GM21737 (cell line): ENCODE data around the gene MACROD2.

Experiments
- ATAC-seq: cut with Tn5 transposase; IDR thresholded peaks from one replicate; pipeline ENCODE4 v1.9.1; 2021; ENCODE audit warnings: mild to moderate bottlenecking, moderate library complexity; ENCODE audit not compliant: unreplicated experiment

Gene MACROD2

DNA sequence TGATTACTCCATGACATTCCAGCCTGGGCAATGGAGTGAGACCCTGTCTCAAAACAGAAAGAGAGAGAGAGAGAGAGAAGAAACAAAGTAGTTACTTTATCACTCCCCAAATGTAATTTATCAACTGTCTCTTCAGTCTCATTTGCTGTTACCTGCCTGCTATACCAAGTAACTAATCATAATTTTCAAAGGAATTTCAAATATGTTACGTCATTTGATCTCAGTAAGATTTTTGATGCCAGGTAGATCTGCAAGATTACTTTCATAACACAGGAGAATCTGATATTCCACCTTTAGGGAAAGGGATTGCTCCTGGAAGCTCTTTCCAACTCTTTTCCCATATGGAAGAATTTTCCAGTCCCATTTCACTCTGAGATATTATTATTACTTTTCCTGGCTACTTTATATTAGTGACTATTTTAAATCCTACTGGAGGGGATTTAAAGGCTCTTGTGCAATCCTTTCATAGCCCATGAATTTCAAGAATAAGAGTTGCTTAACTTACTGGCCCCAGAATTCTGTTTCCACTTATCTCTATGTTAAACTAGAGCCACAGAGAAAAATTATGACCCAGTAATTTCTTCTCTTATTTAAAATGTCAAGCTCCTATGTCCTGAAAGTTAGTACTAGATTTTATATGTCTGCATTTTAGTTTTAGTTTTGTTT lies 732.3 kb downstream of the MACROD2 start:
- no peak for ATAC-seq

DNA sequence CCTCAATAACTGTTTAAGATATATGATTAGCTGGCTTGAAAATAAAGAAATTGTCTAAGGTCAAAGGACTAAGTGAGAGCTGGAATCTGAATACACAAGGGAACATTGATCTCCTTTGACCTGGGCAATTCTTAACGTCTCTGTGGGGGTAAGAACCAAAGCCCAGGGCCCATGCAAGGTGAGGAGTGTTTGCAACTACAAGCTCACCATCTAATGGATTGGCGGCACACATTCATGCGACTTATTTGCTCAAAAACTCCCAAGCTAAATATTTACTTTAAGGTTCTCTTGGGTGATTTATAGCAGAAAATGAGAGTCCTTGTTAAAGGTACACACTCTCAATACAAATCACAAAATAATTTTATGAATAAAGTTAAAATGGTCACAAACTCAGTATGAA lies 734.1 kb downstream of the MACROD2 start:
- ATAC-seq, result no peak

DNA sequence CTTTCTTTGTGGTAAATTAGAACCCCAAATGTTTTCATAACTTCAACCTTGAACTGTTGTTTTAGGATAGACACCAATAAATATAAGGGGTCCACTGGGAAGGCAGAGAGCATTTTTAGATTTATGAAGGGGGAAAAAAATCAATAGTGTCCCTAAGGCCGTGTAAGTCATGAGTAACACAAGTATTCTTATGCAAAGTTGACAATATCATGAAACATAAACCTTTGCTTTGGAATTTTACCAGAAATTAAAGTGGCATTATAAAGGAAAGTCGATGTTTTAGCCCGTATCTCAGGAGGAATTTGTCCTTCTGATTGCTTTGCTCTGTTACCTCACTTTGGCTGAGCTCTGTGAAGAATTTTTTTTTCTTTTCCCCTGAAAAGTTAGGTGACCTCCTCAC lies 737.0 kb downstream of the MACROD2 start:
- no peak for ATAC-seq

DNA sequence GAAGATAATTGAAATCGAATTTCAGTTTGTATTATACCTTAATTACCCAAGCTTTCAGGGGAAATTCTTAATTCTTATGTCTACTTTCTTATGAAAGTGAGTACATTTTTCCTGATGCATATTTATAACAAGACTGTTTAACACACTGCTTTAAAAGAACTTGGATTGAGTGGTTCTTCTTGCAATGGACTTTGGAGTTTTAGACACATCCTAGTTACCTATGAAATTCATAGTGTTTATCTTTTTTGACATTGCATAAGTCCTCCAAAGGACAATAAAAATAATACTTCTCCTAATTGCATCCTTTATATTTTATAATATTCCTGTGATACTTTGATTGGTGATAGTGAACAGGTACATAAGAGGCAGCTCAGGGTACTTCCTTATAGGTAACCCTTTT lies 737.7 kb downstream of the MACROD2 start:
- ATAC-seq, result no peak

DNA sequence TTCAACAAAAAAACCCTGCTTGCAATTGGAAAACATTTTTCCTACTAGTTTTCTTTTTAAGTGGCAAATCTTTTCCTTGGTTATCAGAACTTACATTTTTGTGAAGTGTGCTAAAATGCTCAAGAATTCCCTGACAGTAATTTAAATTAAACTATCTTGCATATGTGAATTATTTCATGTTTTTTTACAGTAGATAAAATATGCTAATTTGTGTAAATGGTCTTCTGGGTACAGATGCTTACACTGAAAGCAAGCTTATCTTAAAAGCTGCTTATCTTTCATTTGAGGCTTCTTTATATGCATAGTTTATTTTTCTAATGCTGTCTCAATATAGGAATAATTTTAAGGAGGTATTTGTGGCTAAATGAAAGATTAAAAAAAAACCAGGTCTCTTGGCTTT lies 745.1 kb downstream of the MACROD2 start:
- no peak for ATAC-seq

DNA sequence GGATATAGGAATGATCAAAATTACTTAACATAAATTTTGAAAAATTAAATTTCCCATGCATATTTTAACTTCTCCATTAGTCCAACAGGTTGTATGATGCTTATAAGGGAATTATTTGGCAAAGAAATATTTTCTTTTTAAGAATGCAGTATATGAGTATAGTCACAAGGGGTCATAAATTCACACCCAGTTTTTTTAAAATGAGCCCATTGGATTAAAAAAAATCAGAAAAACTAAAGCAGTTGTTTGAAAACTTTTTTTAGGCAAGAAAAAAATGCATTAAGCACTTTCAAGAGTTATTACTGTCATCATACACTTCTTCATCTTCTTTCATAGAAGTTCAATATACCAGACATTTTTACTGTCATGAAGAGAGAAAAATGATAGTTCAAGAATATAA lies 746.3 kb downstream of the MACROD2 start:
- no peak for ATAC-seq

DNA sequence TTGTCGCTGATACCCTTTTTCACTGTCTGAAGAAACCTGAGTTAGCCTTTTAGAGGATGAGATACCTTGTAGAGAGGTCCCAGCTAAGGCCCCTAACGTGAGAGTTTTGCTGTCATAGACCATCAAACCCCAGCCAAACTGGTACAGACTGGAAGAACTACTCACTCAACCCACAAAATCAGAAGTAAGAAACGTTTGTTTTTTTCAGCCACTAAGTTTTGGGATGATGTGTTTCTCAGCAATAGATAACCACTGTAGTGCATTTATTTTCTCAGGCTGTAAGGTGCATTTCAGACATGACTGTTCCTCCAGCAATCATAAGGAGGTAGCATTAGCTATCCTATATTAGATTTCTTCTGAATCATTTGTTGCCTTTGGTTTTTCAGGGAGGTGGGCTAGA lies 749.4 kb downstream of the MACROD2 start:
- ATAC-seq, result peak; percentile 64

DNA sequence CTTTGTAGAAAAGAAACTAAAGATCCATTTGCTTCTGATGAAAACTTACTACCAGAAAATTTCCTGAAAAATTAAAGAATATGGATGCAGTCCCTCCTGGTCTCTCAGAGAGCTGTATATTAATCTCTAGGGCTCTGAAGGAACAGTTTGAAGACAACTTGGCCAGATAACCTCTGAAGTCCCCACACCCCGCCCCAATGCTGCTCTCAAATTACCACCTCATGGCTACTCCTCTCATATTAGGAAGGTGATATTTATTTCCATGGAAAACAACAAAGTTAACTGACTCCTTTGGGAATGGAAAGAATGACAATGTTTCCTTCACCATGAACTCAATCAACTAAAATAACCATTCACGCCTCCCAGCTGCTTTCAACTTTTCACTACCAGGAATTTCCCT lies 750.5 kb downstream of the MACROD2 start:
- ATAC-seq, result no peak

DNA sequence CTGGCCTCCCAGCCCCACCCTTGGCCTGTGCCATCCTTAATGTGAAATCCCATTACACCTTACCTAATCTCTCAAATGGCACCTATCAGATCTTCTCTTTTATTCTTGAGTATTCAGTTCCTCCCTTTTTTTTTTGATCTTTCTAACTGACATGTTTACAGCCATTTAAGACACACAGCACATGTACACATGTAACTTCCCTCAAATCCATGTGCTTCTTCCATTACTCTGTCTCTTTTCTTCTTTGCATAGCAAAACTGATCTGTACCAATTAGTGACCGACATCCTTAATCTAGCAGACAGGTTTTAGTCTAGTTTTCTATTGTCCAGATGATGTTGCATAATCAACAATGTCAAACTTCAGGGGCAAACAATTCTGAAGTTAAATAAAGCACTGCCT lies 755.9 kb downstream of the MACROD2 start:
- ATAC-seq, result no peak

DNA sequence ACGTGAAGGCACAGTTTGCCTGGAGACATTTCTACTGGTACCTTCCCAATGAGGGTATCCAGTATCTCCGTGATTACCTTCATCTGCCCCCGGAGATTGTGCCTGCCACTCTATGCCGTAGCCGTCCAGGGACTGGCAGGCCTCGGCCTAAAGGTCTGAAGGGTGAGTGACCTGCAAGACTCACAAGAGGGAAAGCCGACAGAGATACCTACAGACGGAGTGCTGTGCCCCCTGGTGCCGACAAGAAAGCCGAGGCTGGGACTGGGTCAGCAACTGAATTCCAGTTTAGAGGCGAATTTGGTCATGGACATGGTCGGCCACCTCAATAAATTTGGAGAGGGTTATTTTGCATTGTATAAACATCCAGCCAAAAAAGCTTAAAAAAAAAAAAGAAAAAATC lies 762.4 kb downstream of the MACROD2 start:
- no peak for ATAC-seq

DNA sequence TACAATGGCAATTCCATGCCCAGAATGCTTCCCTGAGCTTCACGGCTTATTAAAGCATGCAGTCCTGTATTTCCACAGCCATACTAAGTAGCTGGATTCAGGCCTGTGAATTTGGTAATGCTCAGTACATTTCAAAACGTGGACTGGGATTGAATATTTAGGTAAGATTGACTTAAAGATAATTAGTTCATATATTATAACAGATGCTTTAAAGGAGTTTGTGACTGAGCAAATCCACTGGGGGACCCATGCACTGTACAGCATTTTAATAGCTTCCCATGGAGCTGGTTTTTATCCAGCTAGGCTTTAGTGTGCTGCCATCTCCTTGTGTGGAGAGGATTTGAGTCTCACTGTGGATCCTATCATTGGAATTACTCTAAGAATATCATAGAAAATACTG lies 763.0 kb downstream of the MACROD2 start:
- ATAC-seq, result no peak

DNA sequence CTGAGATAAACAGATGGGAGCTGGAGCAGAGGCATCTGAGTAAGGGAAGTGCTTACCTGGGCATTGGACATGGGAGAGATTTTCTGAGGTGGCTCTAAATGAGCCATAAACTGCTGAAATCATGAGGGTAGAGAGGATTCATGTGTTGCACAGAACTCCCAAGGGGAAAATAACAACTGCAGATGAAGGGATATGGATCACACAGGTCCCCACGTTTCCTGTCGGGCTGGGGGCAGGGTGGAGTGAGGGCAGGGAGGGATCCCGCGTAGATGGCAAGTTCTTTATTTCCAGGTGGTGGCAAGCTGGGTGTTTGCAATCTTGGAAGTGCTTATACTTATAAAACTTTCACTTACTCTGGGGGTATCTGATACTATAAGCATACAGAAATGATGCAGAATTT lies 764.7 kb downstream of the MACROD2 start:
- ATAC-seq, result no peak

DNA sequence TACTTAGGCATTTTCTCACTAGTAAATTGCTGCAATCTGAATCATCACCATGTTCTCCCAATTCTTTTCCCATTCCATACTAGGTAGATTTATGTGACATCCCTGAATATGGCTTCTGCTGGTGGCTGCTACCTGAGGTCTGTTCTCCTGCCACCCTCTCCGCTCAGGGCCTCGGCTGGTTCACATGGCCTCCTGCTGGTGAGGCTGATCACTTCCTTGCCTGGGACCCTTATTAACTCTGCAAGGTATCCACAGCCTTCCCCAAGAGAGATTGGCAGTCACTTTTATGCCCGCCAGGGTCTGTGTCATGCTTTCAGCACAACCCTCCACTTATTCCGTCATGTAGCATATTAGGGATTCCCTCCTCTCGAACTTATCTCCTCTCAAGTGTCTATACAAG lies 766.6 kb downstream of the MACROD2 start:
- no peak for ATAC-seq

DNA sequence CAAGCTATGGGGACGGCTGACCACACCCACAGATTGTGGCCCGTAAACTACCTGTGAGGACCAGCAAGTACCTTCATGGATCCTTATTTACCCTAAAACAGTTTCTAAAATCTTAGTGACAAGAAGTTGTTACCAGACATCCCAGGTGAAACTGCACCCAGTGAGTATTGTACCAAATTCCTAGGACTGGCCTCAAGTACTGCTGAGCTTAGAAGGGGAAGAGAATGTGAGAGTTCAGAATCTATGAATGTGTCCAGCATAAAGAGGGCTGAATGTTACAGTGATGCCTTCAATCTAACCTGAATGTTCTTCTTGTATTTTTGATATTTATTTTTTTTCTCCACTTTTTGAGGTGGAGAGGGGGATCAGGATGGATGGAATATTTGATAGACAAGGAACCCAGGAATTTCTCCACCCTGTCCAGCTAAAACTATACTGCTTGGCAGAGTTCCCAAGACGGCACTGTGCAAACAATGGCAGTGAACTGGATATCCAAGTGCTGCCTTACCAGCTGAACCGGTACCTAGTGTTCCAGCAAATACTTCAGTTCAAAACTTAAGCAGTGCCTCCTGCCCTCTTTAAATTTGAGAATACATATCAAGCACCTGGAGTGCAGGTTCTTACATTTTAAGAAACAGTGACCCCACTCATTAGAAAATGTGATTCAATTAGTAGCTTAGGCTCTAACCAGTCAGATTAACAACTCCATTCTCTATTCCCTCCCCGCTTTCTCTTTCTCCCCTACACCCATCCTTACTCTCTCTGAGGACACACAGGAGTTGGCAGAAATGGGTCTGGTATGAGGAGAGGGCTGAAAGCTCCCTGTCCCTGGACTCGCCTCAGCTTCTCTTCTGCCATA lies 769.4 kb downstream of the MACROD2 start:
- no peak for ATAC-seq

DNA sequence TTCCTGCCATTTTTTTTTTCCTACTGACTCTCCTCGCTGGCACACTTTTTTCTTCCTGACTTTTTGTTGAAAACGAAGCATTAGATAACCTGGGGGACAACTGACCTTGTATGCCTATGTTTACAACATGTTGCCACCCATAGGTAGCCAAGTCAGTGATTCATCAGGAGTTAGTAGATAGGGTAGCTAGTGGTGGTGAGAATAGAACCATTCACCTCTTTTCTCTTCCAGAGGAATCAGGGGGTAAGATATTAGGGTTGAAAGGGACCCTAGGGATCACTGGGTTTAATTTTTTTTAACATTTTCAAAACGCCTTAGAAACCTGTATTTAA lies 770.0 kb downstream of the MACROD2 start:
- ATAC-seq, result no peak

DNA sequence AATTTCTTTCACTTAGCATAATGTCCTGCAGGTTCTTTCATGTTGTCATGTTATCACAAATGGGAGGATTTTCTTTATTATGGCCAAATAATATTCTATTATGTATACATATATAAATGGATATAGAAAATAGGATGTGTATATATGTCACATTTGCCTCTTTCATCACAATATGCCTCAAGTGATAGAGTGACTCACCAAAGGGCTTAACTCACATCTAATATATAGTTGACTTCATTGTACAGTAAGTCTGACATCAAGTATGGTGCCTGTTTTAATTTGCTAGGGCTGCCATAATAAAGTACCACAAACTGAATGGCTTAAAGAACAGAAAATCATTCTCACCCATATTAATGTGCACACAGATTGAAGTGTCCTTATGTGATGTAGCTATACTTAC lies 778.2 kb downstream of the MACROD2 start:
- no peak for ATAC-seq

DNA sequence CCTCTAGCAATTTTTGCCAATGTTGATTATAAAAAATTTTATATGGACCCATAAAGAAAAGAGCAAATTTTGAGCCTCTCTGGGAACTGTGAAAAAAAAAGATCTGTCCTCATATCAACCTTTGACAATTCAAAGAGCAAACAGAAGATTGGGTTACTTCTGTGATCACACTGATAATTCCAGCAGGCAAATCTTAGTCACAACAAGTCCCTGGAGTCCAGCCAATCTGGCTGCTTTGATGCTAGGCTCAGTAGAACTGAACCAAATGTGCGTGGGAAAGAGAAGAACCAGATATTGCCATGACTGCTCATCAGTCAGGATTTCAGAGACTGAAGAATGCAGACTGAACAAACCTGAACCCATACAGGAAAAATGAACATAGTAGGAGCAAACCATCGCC lies 780.5 kb downstream of the MACROD2 start:
- ATAC-seq, result no peak

DNA sequence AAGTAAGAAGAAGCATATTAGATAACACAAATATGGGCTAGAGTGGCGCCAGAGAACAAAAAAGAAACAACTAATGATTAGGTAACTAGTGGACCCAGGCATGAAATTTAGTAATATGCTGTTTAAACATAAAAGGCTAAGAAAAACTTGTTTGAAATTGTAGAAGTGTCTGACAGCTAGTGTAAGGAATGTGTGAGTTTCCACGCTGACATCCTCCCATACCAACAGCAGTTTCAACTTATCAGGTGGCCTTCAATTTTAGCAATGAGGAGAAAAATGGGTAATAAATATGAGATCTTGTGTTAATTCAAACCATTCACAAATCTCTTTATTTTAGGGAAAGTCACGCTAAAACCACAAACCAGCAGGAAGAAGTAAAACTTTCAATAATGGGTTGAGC lies 782.3 kb downstream of the MACROD2 start:
- no peak for ATAC-seq

DNA sequence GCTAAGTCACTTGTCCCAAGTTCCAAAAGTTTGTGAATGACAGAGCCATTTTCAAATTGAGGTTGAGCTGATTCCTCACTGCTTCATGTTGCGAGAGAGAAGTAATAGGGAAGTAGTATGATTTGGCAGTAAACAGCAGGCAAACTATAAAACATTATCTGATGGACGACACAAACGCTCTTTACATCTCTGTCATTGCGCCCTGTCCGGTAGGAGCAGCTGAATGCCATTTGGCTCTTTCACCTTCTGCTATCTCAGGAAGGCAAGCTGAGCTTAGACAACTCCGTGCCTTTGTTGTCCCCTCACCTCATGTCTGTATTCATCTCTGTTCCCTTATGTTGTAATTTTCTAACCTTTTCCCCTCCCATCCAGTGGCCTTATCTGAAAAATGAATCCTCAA lies 782.8 kb downstream of the MACROD2 start:
- no peak for ATAC-seq

DNA sequence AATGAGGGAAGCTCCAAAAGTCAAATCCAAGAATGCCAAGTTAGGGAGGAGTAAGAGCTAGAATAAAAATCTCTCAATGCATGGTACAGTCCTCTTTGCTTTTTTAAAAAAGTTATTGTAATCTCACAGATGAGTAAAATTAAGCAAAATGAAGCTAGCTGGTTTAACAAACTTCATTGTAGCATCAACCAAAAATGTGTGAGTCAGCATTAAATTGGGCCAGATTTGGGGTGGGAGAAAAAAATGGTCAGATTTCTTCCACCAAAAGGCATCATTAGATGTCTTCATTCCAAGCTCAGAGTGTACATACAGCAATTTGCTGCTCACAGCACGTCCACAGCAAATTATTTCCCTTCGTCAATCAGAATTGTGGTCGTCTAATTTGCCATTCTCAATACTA lies 783.6 kb downstream of the MACROD2 start:
- no peak for ATAC-seq

DNA sequence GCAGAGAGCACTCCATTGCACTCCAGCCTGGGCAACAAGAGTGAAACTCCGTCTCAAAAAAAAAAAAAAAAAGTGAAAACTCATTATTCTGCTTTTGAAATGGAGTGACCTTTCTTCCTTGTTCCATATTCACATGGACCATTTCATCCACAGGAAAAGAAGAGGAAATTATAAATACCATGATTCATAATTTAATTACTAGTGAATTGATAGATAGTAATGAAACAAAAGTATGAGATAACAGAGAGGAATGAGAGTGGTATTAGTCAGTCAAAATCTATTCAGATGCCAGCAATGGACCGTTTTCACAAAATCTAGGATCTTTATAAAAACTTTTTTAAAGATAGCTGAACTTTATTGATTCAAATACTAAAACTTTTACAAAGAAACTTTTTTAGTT lies 785.2 kb downstream of the MACROD2 start:
- no peak for ATAC-seq

DNA sequence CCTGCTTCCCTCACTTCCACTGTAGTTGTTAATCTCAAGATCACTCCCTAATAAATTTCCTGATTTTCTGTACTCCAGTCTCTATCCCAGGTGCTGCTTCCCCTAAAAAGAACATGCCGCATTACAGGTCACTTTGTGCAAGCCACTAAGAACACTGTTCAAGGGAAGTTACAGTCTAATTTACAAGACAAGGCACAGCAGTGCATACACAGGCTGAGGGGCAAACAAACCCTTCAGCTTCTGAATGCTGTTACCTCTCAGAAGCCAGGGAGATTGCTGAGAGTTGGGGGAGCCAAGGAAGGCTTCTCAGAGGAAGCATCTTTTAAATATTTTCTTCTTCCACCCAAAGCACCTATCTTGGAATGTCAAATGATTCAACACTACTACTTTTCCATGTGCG lies 787.4 kb downstream of the MACROD2 start:
- no peak for ATAC-seq

DNA sequence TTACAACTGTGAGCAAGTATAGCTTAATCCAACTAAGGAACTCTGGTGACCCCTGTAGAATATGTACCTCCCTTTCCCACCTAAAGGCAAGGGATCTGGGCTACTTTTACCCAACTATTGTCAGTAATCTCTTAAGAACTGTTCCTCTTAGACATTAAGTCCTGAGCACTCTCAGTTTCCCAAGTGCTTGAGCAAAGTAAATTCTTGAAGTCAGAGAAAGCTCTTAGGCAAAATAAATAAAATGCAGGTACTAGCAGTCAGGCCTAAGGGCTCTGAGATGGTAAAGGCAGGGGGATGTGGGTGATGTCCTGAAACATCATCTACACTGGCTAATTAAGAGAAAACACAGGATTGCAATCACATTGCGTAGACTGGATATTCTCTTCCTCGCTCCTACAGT lies 788.5 kb downstream of the MACROD2 start:
- no peak for ATAC-seq
